Keratinocyte (primary cell): Measurements from ENCODE around the gene GLI3.

Experiments
- CTCF ChIP-seq, 3 experiments: IDR thresholded peaks in 1 of 3; conservative IDR thresholded peaks in 1 of 3; optimal IDR thresholded peaks in 1 of 3; 2 replicates in 2 of 3; 3 replicates in 1 of 3; pipeline versions ENCODE3 to v1.5.1; 2011; ENCODE audit warnings: low read length in 3 of 3, mild to moderate bottlenecking in 3 of 3, moderate library complexity in 2 of 3, control low read depth in 1 of 3, inconsistent platforms in 1 of 3; ENCODE audit not compliant: insufficient read depth in 2 of 3; ENCODE audit errors: extremely low read depth in 1 of 3
- EZH2 ChIP-seq: IDR thresholded peaks from one replicate; pipeline ENCODE4 v1.6.1; 2012; ENCODE audit warnings: inconsistent platforms, mild to moderate bottlenecking, low read length, moderate library complexity

GRCh38 chr7:42082144-42082543, 154.9 kb downstream of the GLI3 start:
- TF ChIP-seq CTCF (optimal IDR thresholded peaks at IDR 0.05 in 1 of 3, IDR thresholded peaks at IDR 0.05 in 1 of 3, conservative IDR thresholded peaks at IDR 0.05 in 1 of 3; ENCODE audit: extremely low read depth in 1 of 3, insufficient read depth in 2 of 3, low read length in 3 of 3), result no peak
- no peak for TF ChIP-seq EZH2
